Vagina (tissue), 2 donors: ENCODE measurements around the gene KIAA1671.

Source experiments
- CTCF ChIP-seq, 3 experiments: fragments of 450-650 bp in 2 of 3; fragments of 200-600 bp in 1 of 3; sonication (generic) in 1 of 3; IDR thresholded peaks; one replicate each; pipeline ENCODE4 v1.5.1; 2017 to 2019; ENCODE audit warnings: antibody characterized with exemption in 3 of 3, mild to moderate bottlenecking in 2 of 3, moderate library complexity in 2 of 3
- POLR2A ChIP-seq, 2 donors: fragments of 450-650 bp; IDR thresholded peaks; one replicate each; pipeline ENCODE4 v1.6.1; 2017; ENCODE audit warnings: antibody characterized with exemption in 2 of 2, mild to moderate bottlenecking in 2 of 2, moderate library complexity in 2 of 2
- POLR2AphosphoS5 ChIP-seq, 2 donors: sonication (generic); formaldehyde crosslinking; IDR thresholded peaks; one replicate each; pipeline ENCODE4 v1.9.0; 2017; ENCODE audit warnings: antibody characterized with exemption in 2 of 2, mild to moderate bottlenecking in 2 of 2, low read depth in 1 of 2; ENCODE audit not compliant: insufficient read depth in 1 of 2

GRCh38 chr22:25077964-25078363 lies 125.4 kb downstream of the KIAA1671 start:
- TF ChIP-seq CTCF (IDR thresholded peaks at IDR 0.05) (no peak), POLR2A (IDR thresholded peaks at IDR 0.05) (no peak), POLR2AphosphoS5 (IDR thresholded peaks at IDR 0.05; ENCODE audit: insufficient read depth in 1 of 2, low read depth in 1 of 2) (no peak)
